ENCODE results near the gene CREBBP. TPM values are rescaled to one million over a fixed set of nuclear protein-coding genes. Genes with fewer than 3 reads are reported as not detected.

The CREBBP gene
- total RNA-seq, 2 donors from 2014 or later, result 59.3 to 60.7 TPM

DNA sequence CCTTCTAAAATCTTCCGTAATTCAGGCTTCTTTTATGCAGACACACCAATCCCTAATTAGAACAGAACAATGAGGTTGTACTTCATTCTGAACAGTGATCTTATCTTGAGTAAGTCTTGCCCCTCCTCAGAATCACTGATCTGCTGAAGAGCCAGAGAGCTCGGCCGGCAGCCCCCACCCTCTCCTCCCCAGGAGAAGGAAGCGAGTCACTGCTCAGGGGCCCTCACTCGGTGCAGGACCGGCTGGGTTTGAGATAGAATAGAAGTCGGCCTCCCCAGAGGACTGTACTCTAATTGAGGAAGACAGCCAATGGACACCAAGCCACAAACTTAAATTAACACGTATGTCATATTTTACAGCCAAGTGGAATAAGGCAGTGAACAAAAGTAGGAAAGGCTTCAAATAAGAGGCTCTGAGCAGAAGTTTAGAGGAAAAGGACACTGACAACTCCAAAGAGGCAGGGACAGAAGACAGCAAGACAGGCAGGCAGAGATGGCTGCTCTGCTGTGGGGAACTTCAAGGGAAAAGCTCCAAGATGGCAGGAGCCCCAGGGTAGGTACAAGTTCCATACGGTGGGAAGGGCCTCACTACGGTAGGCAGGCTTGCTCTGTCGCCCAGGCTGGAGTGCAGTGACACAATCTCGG, 18.6 kb downstream of the CREBBP start:
- DNase-seq (no peak), ATAC-seq (no peak)
- intact Hi-C loops (cut with DNase I, micrococcal nuclease), result no loop called here

DNA sequence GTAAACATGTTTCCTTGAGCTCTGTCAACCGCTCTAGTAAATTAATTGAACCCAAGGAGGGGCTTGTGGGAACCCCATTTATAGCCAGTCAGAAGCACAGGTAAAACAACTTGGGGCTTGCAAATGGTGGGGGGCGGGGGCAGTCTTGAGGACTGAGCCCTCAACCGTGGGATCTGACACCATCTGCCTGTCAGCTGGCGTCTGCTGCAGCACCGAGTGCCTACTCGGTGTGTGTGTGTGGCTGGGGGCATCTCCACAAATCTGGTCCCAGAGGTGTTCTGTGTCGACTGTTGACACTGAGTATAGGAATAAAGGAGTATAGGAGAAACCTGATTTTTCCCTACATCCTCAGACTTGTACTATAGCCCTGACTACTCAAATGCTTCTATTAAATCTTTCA, 20.6 kb downstream of the CREBBP start:
- intact Hi-C loops (cut with DNase I, micrococcal nuclease), result no loop called here
- ATAC-seq (no peak), DNase-seq (no peak)

DNA sequence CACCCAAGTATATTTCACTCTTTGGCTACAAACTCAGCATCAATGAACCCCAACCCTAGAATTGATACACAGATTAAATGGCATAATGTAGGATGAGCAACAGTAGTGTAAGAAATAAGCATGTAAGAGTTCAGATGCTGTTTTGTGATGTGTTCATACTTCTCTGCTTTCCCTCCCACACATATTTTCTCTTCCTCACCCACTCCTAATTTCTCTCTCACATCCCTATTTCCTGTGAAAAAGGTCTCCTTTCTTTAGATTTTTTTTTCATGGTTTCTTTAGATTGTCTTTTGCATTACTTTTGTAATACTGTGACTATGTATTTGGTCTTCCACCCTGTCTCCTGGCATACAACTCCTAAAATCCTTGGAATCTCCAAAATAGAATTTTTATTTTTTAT, 21.7 kb downstream of the CREBBP start:
- DNase-seq (no peak), ATAC-seq (no peak)
- intact Hi-C loops (cut with DNase I, micrococcal nuclease), result no loop called here

DNA sequence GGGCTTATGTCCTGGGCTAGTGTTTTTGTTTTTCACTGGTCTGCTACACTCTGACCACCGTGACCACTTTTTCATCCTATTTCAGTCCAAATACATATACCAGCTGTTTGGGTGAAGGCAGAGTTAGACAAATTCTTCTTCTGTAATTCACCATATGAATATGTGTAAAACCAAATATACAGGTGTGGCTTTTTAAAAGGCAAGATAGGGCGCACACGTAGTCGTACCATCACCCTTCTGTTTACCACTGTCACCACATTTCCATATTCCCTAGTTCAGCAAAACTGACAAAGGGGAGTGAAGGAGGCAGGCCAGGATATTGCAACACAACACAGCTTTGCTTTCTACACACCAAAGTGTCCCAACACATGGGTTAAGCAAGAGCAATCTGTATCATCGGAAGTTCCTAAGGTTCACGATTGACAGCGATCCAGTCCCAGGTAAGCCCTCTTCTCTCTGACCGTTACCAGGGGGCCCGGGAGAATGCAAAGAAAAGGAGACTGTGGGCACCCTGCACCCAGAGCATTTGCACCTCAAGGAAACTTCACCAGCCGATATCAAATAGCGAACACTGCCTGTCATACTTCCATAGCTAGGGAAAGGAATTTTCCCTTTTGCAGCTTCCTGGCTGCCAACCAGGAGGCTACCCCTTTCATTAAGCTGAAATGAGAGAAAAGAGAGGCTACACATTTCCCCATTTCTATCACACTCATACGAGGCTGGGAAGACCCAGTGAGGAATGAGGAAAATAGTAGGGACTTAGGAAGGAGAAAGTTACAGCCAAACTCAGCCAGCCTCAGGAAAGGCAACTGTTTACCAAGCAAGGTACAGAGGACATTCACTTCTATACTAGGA, 23.1 kb downstream of the CREBBP start:
- DNase-seq (no peak), ATAC-seq (peak; percentile 24)
- intact Hi-C loops (cut with DNase I, micrococcal nuclease), result no loop called here

DNA sequence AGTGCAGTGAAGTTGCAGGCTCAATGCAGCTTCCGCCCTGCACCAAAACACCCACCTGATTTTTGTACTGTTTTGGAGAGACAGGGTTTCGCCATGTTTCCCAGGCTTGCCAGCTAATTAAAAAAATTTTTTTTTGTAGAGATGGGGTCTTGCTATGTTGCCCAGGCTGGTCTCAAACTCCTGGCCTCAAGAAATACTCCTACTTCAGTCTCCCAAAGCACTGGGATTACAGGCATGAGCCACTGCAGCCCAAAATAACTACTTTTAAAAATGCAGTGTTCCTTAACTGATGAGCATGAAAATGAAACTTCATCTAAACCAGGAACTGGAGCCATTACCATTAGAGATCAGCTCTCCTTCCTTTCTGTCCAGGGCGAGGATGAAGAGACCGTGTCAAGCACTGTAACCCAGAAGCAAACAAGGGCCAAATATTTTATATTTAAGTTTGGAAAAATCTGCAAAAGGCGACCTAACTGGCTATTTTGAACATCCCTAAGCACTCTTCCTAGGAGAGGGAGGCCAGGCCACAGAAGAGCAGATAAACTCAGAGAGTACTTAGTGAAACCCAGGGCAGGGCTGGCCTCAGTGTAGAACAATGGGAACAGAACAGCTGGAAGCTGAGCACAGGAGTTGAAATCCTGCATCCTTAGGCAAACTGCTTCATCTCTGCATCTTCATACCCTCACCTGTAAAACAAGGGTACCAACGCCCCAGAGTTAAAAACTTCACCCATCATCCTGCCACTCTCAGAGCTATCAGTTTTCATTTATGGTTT, 24.0 kb downstream of the CREBBP start:
- no peak for DNase-seq
- ATAC-seq, result no peak
- intact Hi-C loops (cut with DNase I, micrococcal nuclease), result no loop called here

DNA sequence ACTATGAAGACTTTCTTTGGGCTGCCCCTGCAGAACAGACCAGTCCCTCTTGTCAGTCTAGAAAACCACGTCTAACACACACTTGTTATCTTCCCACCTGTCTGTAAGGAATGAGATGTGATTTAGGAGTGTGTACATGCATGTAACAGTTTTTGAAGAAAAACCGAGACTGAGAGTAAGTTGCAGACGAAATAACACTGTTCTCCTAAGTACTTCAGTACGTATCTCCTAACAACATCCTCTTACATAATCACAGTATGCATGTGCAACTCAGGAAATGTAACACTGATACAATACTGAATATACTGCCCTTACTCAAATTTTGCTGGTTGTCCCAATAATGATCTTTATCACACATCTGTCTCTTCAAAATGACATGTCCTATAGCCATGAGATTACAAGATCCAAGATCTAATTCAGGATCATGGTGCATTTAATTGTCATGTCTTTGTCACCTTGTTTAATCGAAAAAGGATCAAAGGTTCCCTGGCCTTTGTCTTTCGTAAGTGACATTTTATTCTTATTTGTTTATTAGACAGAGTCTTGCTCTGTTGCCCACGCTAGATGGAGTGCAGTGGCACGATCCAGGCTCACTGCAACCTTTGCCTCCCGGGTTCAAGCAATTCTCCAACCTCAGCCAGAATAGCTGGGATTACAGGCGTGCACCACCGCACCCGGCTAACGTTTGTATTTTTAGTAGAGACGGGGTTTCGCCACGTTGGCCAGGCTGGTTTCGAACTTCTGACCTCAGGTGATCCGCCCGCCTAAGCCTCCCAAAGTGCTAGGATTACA, 25.6 kb downstream of the CREBBP start:
- DNase-seq (no peak), ATAC-seq (no peak)
- intact Hi-C loops (cut with DNase I, micrococcal nuclease), result no loop called here

DNA sequence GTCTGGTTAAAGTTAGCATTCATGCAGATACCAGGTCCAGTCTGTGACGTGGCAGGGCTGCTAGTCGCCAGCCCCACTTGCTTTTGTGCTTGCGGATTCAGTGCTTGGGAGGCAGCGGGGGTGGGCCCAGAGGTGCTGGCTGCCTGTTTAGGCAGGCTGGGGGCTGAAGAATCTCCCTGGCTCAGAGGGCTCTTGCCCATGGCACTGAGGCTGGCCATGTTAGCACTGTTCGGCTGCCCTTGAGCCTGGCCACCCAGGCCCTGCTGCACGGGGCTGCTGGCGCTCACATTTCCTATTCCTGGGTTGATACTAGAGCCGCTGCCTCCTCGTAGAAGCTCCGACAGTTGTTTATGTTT, 30.0 kb downstream of the CREBBP start:
- intact Hi-C loops (cut with DNase I, micrococcal nuclease), result no loop called here
- DNase-seq, result no peak
- no peak for ATAC-seq

DNA sequence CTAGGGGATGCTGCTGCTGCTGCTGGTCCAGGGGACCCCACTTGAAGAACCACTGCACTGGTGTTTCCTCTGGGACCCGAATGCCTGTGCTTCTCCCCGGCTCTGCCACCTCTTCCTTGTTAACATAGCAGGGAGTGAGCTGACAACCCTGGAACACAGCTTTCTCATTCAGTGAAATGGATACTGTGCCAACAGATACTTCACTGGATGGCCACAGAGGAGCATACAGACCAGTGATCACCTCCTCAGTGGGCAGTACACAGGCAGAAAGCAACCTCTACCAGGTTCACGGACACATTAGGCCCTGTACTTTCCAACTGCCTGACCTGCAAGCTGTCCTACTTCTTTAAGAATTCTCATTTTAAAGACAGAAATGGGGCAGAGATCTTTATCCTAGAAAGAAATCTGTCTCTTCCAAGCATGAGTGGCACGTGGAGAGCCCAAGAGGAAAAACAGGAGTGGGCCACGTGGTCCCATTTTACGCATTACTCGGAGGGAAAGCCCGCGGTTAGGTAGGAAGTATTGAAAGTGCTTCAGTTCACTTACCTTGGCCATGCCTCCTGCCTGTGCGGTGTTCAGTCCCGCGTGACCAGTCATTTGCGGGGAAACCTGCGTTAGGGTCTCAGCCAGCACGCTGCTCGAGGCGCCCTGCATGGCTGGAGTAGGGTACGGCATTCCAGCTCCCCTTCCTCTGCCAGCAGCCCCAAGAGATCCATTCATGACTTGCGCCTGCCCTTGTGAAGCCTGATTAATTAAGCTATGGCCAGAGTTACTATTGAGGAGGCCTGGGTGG, 30.6 kb downstream of the CREBBP start:
- intact Hi-C loops (cut with DNase I, micrococcal nuclease), result no loop called here
- DNase-seq (no peak), ATAC-seq (no peak)

DNA sequence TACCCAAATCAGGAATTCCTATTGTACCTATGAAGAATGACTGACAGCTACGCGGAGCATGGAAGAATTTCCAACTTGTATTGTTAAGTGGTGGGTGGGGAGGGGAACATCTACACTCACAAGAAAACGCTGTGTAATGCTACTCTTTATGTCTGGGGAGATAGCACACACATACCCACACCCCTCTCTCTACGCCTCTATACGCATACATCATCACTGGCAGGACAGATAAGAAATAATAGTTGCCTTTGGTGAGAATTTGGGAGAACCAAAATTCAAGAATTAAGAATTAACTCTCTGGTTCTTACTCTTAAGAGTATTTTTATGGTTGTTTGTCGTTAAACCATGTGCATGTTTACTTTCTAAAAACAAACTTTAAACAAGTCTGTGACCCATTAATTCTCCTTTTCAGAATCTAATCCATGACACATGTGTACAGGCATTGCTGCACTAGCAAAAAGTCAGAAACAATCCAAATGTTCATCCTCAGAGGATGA, 33.9 kb downstream of the CREBBP start:
- ATAC-seq, result no peak
- intact Hi-C loops (cut with DNase I, micrococcal nuclease), result no loop called here
- DNase-seq, result no peak

DNA sequence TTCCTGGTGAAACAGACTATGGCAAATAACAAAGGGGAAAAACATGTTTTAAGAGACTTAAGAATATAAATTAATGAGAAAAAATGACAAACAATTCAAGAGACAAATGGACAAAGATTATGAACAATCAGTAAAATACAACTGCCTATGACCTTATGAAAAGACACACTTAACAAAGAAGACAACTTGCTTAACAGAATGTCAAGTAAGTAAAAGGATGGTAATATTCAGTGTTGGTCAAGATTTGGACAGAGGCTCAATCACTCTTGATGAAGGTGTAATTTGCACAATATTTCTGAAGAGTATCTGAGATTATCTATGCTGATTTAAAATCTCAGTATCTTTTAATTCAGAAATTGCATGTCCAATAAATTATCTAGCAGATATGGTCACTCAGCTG, 34.4 kb downstream of the CREBBP start:
- intact Hi-C loops (cut with DNase I, micrococcal nuclease), result no loop called here
- no peak for DNase-seq
- ATAC-seq, result no peak

DNA sequence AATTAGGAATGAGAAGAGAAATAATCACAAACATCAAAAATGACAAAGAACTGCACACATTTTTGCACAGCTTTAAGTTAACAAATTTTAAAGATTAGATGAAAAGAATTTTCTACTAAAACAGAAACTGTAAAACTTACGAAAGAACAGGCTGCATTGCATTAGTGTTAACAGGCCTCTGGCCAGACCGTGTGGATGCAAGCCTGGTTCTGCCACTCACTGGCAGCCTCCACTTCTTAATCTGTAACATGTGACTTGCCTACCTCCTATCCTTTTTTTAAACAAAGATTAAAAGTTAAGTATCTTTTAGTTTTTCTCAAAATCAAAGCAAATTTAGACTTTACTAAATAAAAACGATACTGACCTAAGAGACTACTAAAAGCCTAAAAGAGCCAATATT, 37.5 kb downstream of the CREBBP start:
- intact Hi-C loops (cut with DNase I, micrococcal nuclease), result no loop called here
- ATAC-seq (no peak), DNase-seq (no peak)

DNA sequence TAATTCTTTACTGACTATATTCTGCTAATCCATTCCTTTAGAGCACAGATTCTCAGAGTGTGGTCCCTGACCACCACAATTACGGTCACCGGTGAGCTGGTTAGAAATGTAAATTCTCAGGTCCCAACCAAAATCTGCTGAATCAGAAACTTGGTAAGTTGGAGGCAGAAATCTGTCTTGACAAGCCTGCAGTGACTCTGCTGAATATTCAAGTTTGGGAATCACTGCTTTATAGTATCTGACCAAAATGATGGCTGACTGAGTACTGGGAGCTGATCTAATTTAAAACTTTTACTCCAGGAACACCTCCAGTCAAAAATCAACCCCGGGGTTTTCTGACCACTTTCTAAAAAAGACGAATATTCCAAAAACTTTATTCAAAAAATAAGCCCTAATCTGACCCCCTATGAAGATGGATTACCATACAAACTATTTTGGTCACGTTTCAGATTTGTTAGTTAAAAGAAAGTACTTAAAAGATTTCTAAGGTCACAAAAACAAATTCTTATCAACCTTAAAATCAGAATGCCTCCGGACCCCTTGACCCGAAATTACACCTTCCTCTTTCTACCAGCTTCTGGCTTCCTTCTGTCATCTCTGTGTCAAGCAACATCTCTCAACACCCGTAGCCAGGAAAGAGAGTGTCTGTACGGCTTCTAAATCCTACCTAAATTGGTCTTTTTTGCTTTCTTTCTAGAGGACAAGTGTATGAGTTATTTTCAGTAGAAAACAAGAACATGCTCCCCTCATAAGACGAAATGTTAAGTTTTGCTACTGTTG, 38.6 kb downstream of the CREBBP start:
- DNase-seq, result no peak
- ATAC-seq, result no peak
- intact Hi-C loops (cut with DNase I, micrococcal nuclease), result no loop called here

DNA sequence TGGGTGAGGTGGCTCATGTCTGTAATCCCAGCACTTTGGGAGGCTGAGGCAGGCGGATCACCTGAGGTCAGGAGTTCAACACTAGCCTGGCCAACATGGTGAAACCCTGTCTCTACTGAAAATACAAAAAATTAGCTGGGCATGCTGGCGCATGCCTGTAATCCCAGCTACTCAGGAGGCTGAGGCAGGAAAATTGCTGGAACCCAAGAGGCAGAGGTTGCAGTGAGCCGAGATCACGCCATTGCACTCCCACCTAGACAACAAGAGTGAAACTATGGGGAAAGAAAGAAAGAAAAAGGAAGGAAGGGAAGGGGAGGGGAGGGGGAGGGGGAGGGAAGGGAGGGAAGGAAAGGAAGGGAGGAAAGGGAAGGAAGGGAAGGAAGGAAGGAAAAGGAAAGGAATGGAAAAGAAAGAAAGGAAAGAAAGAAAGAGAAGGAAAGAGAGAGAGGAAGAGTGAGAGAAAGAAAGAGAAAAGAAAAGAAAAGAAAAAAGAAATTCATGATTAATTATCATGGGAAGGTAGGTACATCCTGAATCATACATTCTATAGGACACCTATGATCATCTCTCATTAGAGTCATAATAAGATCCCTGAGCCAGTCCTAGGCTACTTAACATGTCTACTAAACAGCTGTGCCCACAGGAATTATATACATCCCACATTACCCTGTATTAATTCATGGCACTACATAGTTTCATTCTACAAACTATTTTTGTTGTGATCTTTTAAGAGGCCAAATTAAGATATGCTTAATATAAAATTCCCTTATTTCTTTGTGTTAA, 40.9 kb downstream of the CREBBP start:
- intact Hi-C loops (cut with DNase I, micrococcal nuclease), result no loop called here
- DNase-seq, result no peak
- ATAC-seq, result no peak

DNA sequence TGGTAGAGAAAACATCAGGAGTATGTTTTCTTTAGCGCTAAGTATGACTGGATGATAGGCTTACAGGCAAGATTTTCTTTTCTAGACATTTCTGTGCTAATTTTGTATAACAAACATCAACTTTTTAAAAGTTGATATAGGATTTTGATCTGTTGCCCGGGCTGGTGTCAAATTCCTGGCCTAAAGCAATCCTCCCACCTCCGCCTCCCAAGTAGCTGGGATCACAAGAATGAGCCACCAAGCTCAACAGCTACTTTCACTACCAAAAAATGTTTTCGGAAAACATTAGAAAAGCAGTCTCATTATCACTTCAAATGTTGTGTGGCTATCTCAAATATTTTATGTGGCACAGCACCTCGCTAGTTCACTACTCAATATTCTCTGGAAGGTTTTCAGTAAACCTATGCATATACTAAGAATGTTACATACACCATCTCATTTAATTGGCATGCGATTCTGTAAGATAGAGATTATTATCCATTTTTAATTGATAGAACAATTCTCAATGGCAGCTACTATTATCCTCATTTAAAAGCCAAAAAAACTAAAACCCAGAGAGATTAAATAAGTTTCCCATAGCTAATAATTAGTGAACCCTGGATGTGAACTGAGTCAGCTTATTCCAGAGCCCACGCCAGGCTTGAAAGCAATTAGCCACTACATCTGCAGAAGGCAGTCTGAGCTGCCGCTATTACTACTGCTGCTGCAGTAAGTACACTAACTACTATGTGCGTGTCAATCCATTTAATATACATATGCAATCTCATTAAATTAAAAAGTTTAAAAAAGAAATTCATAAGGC, 41.7 kb downstream of the CREBBP start:
- no peak for ATAC-seq
- no peak for DNase-seq
- intact Hi-C loops (cut with DNase I, micrococcal nuclease), result no loop called here

DNA sequence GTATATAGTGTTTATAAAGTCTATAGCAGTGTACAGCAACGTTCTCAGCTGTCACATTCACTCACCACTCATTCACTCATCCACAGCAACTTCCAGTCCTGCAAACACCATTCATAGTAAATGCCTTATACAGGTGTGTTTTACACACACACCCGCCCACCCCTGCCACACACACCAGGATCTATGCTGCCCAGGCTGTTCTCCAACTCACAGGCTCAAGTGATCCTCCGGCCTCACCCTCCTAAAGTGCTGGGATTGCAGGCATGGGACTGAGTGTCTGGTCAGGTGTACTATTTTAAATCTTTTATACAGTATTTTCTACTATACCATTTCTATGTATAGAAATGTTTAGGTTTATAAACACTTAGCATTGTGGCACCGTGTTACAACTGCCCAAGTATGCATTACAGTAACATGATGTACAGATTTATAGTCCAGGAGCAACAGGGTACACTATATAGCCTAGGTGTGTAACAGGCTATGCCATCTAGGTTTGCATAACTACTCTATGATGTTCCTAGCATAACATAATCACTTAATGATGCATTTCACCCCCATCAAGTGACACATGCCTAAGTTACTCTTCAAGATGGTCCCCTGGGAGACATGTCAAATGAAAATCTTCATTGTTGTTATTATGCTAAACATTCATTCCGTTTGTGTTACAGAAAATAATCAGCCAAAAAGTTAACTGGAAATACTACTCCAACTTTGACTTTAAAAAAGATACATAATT, 42.5 kb downstream of the CREBBP start:
- intact Hi-C loops (cut with DNase I, micrococcal nuclease), result no loop called here
- ATAC-seq, result no peak
- DNase-seq, result no peak

Measured in left colon (tissue), 2 donors.